Right lobe of liver (tissue), 6 donors: Measurements from ENCODE around the gene NPSR1. TPM values are rescaled to one million over a fixed set of nuclear protein-coding genes. Genes with fewer than 3 reads are reported as not detected.

Experiments
- ATAC-seq, 4 donors: fragments of 200-7000 bp; cut with Tn5 transposase; one replicate each; pipeline ENCODE4 v1.9.1; 2020; ENCODE audit warnings: mild to moderate bottlenecking in 4 of 4, moderate library complexity in 4 of 4
- DNase-seq, 3 donors: peaks; one replicate each; pipeline ENCODE4 v3.0.0-alpha.2; 2020
- H3K27ac ChIP-seq, 3 donors: fragments of 200-600 bp; one replicate each; pipeline ENCODE4 v1.8.0; 2022
- H3K27me3 ChIP-seq, 2 donors: fragments of 200-600 bp; one replicate each; pipeline ENCODE4 v1.8.0; 2022
- H3K36me3 ChIP-seq, 4 donors: fragments of 200-600 bp; sonication (generic) in 1 of 4; one replicate each; pipeline versions ENCODE4 v1.5.1 to v1.8.0; 2017 to 2022; ENCODE audit warnings: control low read depth in 1 of 4
- H3K4me1 ChIP-seq, 4 donors: fragments of 200-600 bp; sonication (generic) in 1 of 4; one replicate each; pipeline versions ENCODE4 v1.5.1 to v1.8.0; 2017 to 2022; ENCODE audit warnings: control low read depth in 1 of 4
- H3K4me3 ChIP-seq, 3 donors: fragments of 200-600 bp; one replicate each; pipeline ENCODE4 v1.8.0; 2022
- H3K9me3 ChIP-seq, 4 donors: fragments of 200-600 bp; sonication (generic) in 1 of 4; one replicate each; pipeline versions ENCODE4 v1.5.1 to v1.8.0; 2017 to 2022; ENCODE audit warnings: control low read depth in 1 of 4
- CTCF ChIP-seq, 4 donors: fragments of 200-600 bp in 3 of 4; fragments of 450-650 bp in 1 of 4; IDR thresholded peaks; one replicate each; pipeline versions ENCODE4 v1.5.1 to v1.8.0; 2016 to 2022; ENCODE audit warnings: antibody characterized with exemption in 4 of 4, mild to moderate bottlenecking in 2 of 4
- POLR2A ChIP-seq: fragments of 450-650 bp; IDR thresholded peaks from one replicate; pipeline ENCODE4 v1.6.1; 2017; ENCODE audit warnings: antibody characterized with exemption, mild to moderate bottlenecking
- WGBS: methylation state at CpG from one replicate; pipeline ENCODE4 v1.1.6; 2018; ENCODE audit warnings: low coverage, low lambda C conversion rate; ENCODE audit not compliant: insufficient coverage; ENCODE audit errors: missing lambda C conversion rate; 5-methylcytosine and 5-hydroxymethylcytosine counted together
- intact Hi-C, 2 donors: fragments of 100-400 bp; cut with DNase I; formaldehyde crosslinking; loops; one replicate each; pipeline versions ENCODE4 v1.11.2 to v1.14.1; 2022
- small RNA-seq, 2 experiments: library from RNA; depleted of rRNA; stranded (forward); fragments of <200 nt; gene quantifications; one replicate each; pipeline ENCODE3, GENCODE V24; 2016
- total RNA-seq, 6 experiments: library from RNA; depleted of rRNA in 2 of 6; stranded (reverse); fragments of >200 nt in 2 of 6; fragmentation: NEBNext Ultra II Directional in 3 of 6; extraction: Animal tissue kit (Norgen Biotek cat#: 25700) in 3 of 6; gene quantifications; one replicate each; pipeline versions ENCODE4 v1.1.0 to v1.2.4, GENCODE V29; 2016 to 2023
- donor health status: DM: no; HTN: yes; CAD: no.
- donor health status: DM: no; HTN: no; CAD: no.
- donor health status: DM: no; HTN: no; CAD: no.
- donor health status: DM: no; HTN: yes; CAD: no.
- donor health status: DM: no; HTN: yes; CAD: no.

NPSR1 gene
- total RNA-seq, 6 experiments from 2014 or later, result not detected

GRCh38 chr7:34889951-34890350 is 231.9 kb downstream of the NPSR1 start:
- WGBS, result 60% methylated on average over 1 of the region's 1 CpG
- no peaks in the 10 kb centered on the region for H3K27me3 ChIP-seq
- no peak for DNase-seq
- no peaks in the 10 kb centered on the region for H3K36me3 ChIP-seq
- intact Hi-C loops, result no loop called here
- no peak overlapping the region for H3K4me3 ChIP-seq
- ATAC-seq, result no peak
- no peaks in the 10 kb centered on the region for H3K9me3 ChIP-seq
- H3K4me1 ChIP-seq, result no peaks in the 10 kb centered on the region
- no peak overlapping the region for H3K27ac ChIP-seq
- TF ChIP-seq CTCF (IDR thresholded peaks at IDR 0.05) (no peak), POLR2A (no peak)

GRCh38 chr7:34895202-34895601 is 237.2 kb downstream of the NPSR1 start:
- no peaks in the 10 kb centered on the region for H3K27me3 ChIP-seq
- no peak for ATAC-seq
- intact Hi-C loops, result no loop called here
- TF ChIP-seq POLR2A, result no peak
- TF ChIP-seq CTCF (IDR thresholded peaks at IDR 0.05), result no peak
- DNase-seq, result no peak
- H3K36me3 ChIP-seq, result no peaks in the 10 kb centered on the region
- H3K9me3 ChIP-seq, result no peaks in the 10 kb centered on the region
- H3K4me3 ChIP-seq, result no peak overlapping the region
- H3K4me1 ChIP-seq, result no peaks in the 10 kb centered on the region
- no peak overlapping the region for H3K27ac ChIP-seq

Small RNA genes lying within 50 kb of the gene (small RNA-seq; reads per million reads assigned to genes)
- gene RF00322 (0 reads per million in 2 experiments), gene RN7SL132P (0 reads per million in 2 experiments)
